ENCODE measurements around the gene FBXW9. TPM values are rescaled to one million over a fixed set of nuclear protein-coding genes. Genes with fewer than 3 reads are reported as not detected.
A peak's percentile ranks its signal among the peaks of the same experiment; 100 is the strongest.

The FBXW9 gene
- total and polyA plus RNA-seq, 2 of the 13 experiments (the other 11 are each of a cell fraction or from before 2014, with no cell fraction given), result 5.7 to 6.1 TPM

DNA sequence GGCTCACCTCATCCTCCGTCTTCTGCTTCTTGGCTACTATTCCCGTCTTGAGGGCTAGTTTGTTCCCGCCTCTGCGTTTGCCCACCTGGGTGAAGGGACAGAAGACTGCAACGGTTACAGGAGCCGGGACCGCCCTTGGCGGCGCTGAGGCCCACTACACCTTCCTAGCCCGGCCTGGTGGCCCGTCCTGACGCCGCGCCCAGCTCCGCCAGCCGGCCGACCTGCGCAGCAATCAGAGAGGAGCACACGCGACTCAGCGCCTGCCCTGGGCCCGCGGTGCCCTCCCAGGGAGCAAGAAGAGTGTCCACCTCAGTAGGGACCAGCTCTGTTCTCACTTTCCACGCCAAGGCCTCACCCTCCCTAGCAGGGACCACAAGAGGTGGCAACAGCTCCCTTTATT, 34.9 kb upstream of the FBXW9 start (continued):
- TF ChIP-seq RBFOX2 (IDR thresholded peaks at IDR 0.05; ENCODE audit: low read depth, low read length), result peak; percentile 70
- TF ChIP-seq KLF9 (CRISPR knock-in tag; IDR thresholded peaks at IDR 0.05; ENCODE audit: low read depth), result no peak

DNA sequence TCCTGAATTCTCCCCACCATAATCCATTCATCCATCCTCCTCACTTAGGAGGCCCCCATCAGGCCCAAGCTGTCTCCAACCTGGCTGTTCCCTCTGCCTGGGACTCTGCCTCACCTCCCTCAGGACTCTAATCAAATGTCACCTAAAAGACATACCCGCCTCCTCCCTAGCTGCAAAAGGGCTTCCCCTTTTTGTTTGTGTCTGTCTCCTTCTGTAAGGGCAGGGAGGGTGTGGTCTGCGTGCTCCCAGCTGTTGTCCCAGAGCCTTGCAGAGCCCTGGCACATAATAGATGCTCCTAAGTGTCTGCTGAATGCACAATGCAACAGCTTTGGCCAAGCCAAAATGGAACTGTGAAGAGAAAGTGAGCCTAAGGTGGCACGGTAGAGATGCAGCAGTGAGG, 33.6 kb upstream of the FBXW9 start:
- intact Hi-C loops (cut with micrococcal nuclease; ENCODE audit: unreplicated experiment) (no loop called here), in situ Hi-C loops (cut with HindIII; ENCODE audit: extremely low pct_ligation_motif_present, low pct_unique_long_range_greater_than_20kb) (no loop called here)
- WGBS (ENCODE audit: low lambda C conversion rate), result 98% methylated on average over 3 of the region's 3 CpGs
- Histone ChIP-seq H4K20me1 (ENCODE audit: insufficient read depth, low read length) (peaks cover 20% of the 10 kb centered on the region), H3K9me3 (ENCODE audit: low read length) (no peaks in the 10 kb centered on the region), H3K79me2 (ENCODE audit: insufficient read depth, low read length) (peaks cover 34% of the 10 kb centered on the region), H3K9ac (ENCODE audit: insufficient read depth, low read depth, low read length) (no peak overlapping the region), H3K27ac (ENCODE audit: extremely low read length, insufficient read depth, low read length) (no peak overlapping the region), H3K27me3 (ENCODE audit: control insufficient read depth in 1 of 2, insufficient read depth in 2 of 2, low read length in 2 of 2) (no peaks in the 10 kb centered on the region; a peak in 1 of 5 replicates), H3K36me3 (replicated peaks in 1 of 2; ENCODE audit: control insufficient read depth in 1 of 2, insufficient read depth in 2 of 2, low read length in 2 of 2) (peaks cover 20 to 31% of the 10 kb centered on the region in 2 experiments), H2AFZ (ENCODE audit: low read length) (no peak overlapping the region), H3K4me3 (replicated peaks in 1 of 3; ENCODE audit: insufficient read depth in 1 of 3, low read depth in 2 of 3, low read length in 3 of 3) (no peak overlapping the region), H3K4me2 (ENCODE audit: low read depth, low read length) (no peak overlapping the region), H3K4me1 (ENCODE audit: insufficient read depth, low read length) (peaks cover 35% of the 10 kb centered on the region)
- no peak for DNase-seq (ENCODE audit: low spot score)
- no peak for FAIRE-seq
- no TSS peak for BruUV-seq (replicated peaks)
- POLR2A ChIA-PET, result no interaction called here
- ATAC-seq, result no peak
- TF ChIP-seq RBM22 (optimal IDR thresholded peaks at IDR 0.05; ENCODE audit: low read length) (peak; percentile 62), HOXA5 (CRISPR knock-in tag; IDR thresholded peaks at IDR 0.05) (no peak)
- CTCF ChIA-PET (ENCODE audit: low intra/inter-chr PET ratio, low total read pairs), result no interaction called here

DNA sequence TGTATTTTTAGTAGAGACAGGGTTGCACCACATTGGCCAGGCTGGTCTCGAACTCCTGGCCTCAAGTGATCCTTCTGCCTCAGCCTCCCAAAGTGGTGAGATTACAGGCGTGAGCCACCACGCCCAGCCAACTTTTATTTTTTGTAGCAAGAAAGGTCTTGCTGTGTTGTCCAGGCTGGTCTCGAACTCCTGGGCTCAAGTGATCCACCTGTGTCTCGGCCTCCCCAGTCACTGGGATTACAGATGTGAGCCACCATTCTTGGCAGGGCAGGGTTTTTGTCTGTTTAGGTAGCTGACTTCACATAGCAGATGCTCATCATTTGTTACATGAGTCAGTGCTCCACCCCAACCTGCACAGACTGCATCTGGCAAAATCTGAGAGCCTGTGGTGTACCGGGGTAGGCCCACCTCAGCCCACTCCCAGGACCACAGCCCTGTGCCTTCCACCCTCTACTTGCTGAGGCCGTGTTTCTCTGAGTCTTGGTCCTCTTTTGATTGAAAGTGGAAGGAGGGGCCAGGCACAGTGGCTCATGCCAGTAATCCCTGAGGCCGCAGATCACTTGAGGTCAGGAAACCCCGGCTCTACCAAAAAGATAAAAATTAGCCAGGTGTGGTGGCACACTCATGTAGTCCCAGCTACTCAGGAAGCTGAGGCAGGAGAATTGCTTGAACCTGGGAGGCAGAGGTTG, 31.5 kb upstream of the FBXW9 start:
- no peak for FAIRE-seq
- peaks cover 20 to 31% of the 10 kb centered on the region in 2 experiments for H3K36me3 ChIP-seq (replicated peaks in 1 of 2; ENCODE audit: control insufficient read depth in 1 of 2, insufficient read depth in 2 of 2, low read length in 2 of 2)
- no peak for ATAC-seq
- in situ Hi-C loops (cut with HindIII; ENCODE audit: extremely low pct_ligation_motif_present, low pct_unique_long_range_greater_than_20kb), result no loop called here
- peaks cover 30% of the 10 kb centered on the region for H3K79me2 ChIP-seq (ENCODE audit: insufficient read depth, low read length)
- no peak for DNase-seq (ENCODE audit: low spot score)
- H3K27me3 ChIP-seq (ENCODE audit: control insufficient read depth in 1 of 2, insufficient read depth in 2 of 2, low read length in 2 of 2), result no peaks in the 10 kb centered on the region; a peak in 1 of 5 replicates
- no peak overlapping the region for H2AFZ ChIP-seq (ENCODE audit: low read length)
- no peak overlapping the region for H3K27ac ChIP-seq (ENCODE audit: extremely low read length, insufficient read depth, low read length)
- intact Hi-C loops (cut with micrococcal nuclease; ENCODE audit: unreplicated experiment), result no loop called here
- no peaks in the 10 kb centered on the region for H3K9me3 ChIP-seq (ENCODE audit: low read length)
- peaks cover 26% of the 10 kb centered on the region for H3K4me1 ChIP-seq (ENCODE audit: insufficient read depth, low read length)
- H3K4me3 ChIP-seq (replicated peaks in 1 of 3; ENCODE audit: insufficient read depth in 1 of 3, low read depth in 2 of 3, low read length in 3 of 3), result no peak overlapping the region
- peaks cover 12% of the 10 kb centered on the region for H4K20me1 ChIP-seq (ENCODE audit: insufficient read depth, low read length)
- H3K4me2 ChIP-seq (ENCODE audit: low read depth, low read length), result no peak overlapping the region
- BruUV-seq (replicated peaks), result no TSS peak
- ChIA-PET CTCF (ENCODE audit: low intra/inter-chr PET ratio, low total read pairs) (no interaction called here), POLR2A (no interaction called here)
- no peak overlapping the region for H3K9ac ChIP-seq (ENCODE audit: insufficient read depth, low read depth, low read length)
- 97% methylated on average over 9 of the region's 9 CpGs for WGBS (ENCODE audit: low lambda C conversion rate)
- TF ChIP-seq NR2F2 (IDR thresholded peaks at IDR 0.05; ENCODE audit: borderline replicate concordance, low read depth) (no peak), FIP1L1 (IDR thresholded peaks at IDR 0.05; ENCODE audit: borderline replicate concordance, insufficient read depth, low read depth, low read length) (no peak), MBD4 (IDR thresholded peaks at IDR 0.05; ENCODE audit: borderline replicate concordance, low read length) (no peak), RNF2 (conservative IDR thresholded peaks at IDR 0.05; ENCODE audit: low read depth) (no peak), ZFP1 (CRISPR knock-in tag; IDR thresholded peaks at IDR 0.05) (no peak), CEBPB (IDR thresholded peaks at IDR 0.05; ENCODE audit: borderline replicate concordance, low read depth, low read length) (no peak), MEIS1 (CRISPR knock-in tag; IDR thresholded peaks at IDR 0.05; ENCODE audit: borderline replicate concordance) (no peak), POLR2A (IDR thresholded peaks at IDR 0.05; ENCODE audit: insufficient read depth in 1 of 2, low read depth in 2 of 2, low read length in 2 of 2) (no peak), GTF3A (CRISPR knock-in tag; conservative IDR thresholded peaks at IDR 0.05) (no peak), NR2F6 (IDR thresholded peaks at IDR 0.05) (no peak), NR2F6 (CRISPR knock-in tag; IDR thresholded peaks at IDR 0.05) (no peak)
- TF ChIP-seq, protein P1, sequence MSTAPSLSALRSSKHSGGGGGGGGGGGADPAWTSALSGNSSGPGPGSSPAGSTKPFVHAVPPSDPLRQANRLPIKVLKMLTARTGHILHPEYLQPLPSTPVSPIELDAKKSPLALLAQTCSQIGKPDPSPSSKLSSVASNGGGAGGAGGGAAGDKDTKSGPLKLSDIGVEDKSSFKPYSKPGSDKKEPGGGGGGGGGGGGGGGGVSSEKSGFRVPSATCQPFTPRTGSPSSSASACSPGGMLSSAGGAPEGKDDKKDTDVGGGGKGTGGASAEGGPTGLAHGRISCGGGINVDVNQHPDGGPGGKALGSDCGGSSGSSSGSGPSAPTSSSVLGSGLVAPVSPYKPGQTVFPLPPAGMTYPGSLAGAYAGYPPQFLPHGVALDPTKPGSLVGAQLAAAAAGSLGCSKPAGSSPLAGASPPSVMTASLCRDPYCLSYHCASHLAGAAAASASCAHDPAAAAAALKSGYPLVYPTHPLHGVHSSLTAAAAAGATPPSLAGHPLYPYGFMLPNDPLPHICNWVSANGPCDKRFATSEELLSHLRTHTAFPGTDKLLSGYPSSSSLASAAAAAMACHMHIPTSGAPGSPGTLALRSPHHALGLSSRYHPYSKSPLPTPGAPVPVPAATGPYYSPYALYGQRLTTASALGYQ (CRISPR knock-in tag; IDR thresholded peaks at IDR 0.05), result no peak
